IgD-negative memory B cell (primary cell): ENCODE data around the gene CAST. TPM values are rescaled to one million over a fixed set of nuclear protein-coding genes. Genes with fewer than 3 reads are reported as not detected.

Source experiments
- H3K27ac Mint-ChIP-seq, 3 donors: one replicate each; pipeline ENCODE4 v1.8.0; 2020 to 2022; ENCODE audit warnings: mild to moderate bottlenecking in 3 of 3, mixed read lengths in 3 of 3, moderate library complexity in 1 of 3
- H3K27me3 Mint-ChIP-seq: one replicate; pipeline ENCODE4 v1.8.0; 2021; ENCODE audit warnings: mixed read lengths
- H3K36me3 Mint-ChIP-seq: one replicate; pipeline ENCODE4 v1.8.0; 2020; ENCODE audit warnings: mild to moderate bottlenecking, mixed read lengths
- H3K4me1 Mint-ChIP-seq, 3 donors: one replicate each; pipeline ENCODE4 v1.8.0; 2020 to 2022; ENCODE audit warnings: mixed read lengths in 3 of 3, mild to moderate bottlenecking in 1 of 3
- H3K4me3 Mint-ChIP-seq, 4 donors: one replicate each; pipeline ENCODE4 v1.8.0; 2020 to 2022; ENCODE audit warnings: mild to moderate bottlenecking in 4 of 4, mixed read lengths in 4 of 4, moderate library complexity in 3 of 4
- H3K9me3 Mint-ChIP-seq, 3 donors: one replicate each; pipeline ENCODE4 v1.8.0; 2020 to 2021; ENCODE audit warnings: mixed read lengths in 3 of 3, mild to moderate bottlenecking in 1 of 3
- polyA plus RNA-seq: library from polyadenylated mRNA; unstranded; fragments of 300-500 nt; fragmentation: Illumina TruSeq; gene quantifications from one replicate; pipeline ENCODE4 v1.2.3, GENCODE V29; 2021

Gene CAST
- polyA plus RNA-seq, 1 donor from 2014 or later: 71.7 TPM

DNA sequence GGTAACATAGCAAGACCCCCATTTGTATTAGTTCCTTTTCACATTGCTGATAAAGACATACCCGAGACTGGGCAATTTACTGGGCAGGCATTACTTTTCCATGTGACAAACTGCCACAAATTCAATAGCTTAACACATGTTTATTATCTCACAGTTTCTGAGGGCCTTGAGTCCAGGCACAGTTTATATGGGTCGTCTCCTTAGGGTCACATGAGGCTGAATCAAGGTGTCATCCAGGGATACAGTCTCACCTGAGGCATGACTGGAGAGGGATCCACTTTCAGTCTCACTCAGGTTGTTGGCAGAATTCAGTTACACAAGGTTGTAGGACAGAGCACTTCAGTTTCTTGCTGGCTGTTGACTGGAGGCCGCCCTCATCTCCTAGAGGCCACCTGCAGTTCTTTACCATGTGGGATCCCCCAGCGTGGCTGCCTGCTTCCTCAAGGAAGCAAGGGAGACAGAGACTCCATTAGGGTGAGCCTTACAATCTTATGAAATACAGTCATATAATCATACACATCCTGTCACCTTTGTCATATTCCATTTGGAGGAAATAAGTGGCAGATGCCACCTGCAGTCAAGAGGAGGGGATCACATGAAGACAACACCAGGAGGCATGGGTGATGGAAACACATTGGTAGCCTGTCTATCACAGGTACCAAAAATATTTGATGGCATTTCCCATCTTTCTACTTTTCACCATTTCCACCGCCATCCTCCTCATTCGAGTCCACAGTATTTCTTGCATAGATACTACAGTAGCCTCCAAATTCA is 160.7 kb downstream of the CAST start:
- peaks cover 8% of the 10 kb centered on the region for H3K27me3 Mint-ChIP-seq
- no peak overlapping the region for H3K4me3 Mint-ChIP-seq
- H3K9me3 Mint-ChIP-seq: no peaks in the 10 kb centered on the region
- no peaks in the 10 kb centered on the region for H3K36me3 Mint-ChIP-seq
- no peaks in the 10 kb centered on the region for H3K4me1 Mint-ChIP-seq
- H3K27ac Mint-ChIP-seq: no peak overlapping the region

DNA sequence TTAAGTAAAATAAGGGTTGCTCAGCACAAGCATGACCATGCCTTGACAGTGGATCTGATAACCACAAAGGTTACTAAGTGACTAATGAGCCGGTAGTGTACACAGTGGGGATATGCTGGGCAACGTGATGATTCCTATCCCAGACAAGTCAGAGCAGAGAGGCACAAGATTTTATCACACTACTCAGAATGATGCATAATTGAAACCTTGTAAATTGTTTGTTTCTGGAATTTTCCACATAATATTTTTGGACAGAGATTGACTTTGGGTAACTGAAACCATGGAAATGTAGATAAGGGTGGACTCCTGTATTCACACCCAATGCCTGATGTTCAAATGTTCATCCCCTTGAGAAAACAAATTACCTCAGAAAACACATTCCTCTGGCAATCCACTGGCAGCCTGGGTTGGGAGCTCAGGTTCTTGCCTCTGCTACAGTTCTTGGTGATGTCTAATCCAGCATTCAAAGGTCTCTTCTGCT is 161.8 kb downstream of the CAST start:
- peaks cover 8% of the 10 kb centered on the region for H3K27me3 Mint-ChIP-seq
- no peaks in the 10 kb centered on the region for H3K9me3 Mint-ChIP-seq
- H3K4me3 Mint-ChIP-seq: no peak overlapping the region
- H3K36me3 Mint-ChIP-seq: no peaks in the 10 kb centered on the region
- H3K27ac Mint-ChIP-seq: no peak overlapping the region
- H3K4me1 Mint-ChIP-seq: no peaks in the 10 kb centered on the region

Other genes starting within 250 kb of the CAST start
- not detected for gene PCSK1, start 229.1 kb upstream of the CAST start, polyA plus RNA-seq
- 22.0 TPM for gene ERAP1, start 145.6 kb downstream of the CAST start, polyA plus RNA-seq
- 87.4 TPM for gene ERAP2, start 214.1 kb downstream of the CAST start, polyA plus RNA-seq